A549 (cell line): Measurements from ENCODE around the gene NHSL2. TPM values are rescaled to one million over a fixed set of nuclear protein-coding genes. Genes with fewer than 3 reads are reported as not detected.

ENCODE experiments used
- ATAC-seq, 2 experiments: fragments of 200-7000 bp in 1 of 2; fragments of >200 bp in 1 of 2; cut with Nextera tagmentation in 1 of 2; cut with Tn5 transposase in 1 of 2; 3 replicates each; pipeline versions ENCODE4 v1.8.0 to v1.9.1; 2018 to 2020; ENCODE audit warnings: mild to moderate bottlenecking in 1 of 2, moderate library complexity in 1 of 2
- CTCF ChIA-PET: fragments of 300-600 bp; sonication (Branson Sonifier 250); formaldehyde crosslinking; extraction: SDS; loops from one replicate; lab custom pipeline; 2021; ENCODE audit warnings: antibody characterized with exemption, inconsistent platforms; lab: Yijun Ruan, JAX
- POLR2A ChIA-PET: fragments of 350-600 bp; formaldehyde crosslinking; extraction: SDS; loops from one replicate; lab custom pipeline; 2021; ENCODE audit warnings: antibody characterized with exemption, inconsistent platforms; lab: Yijun Ruan, JAX
- DNase-seq, 2 experiments: peaks; one replicate each; pipeline versions ENCODE4 v3.0.0 to v3.0.0-alpha.2; 2011 to 2016; ENCODE audit warnings: low read depth in 1 of 2, low spot score in 1 of 2
- FAIRE-seq: peaks from 2 replicates; lab custom pipeline; 2011; peaks lifted over from hg19 to GRCh38; lab: Jason Lieb, UNC
- H3K27ac ChIP-seq, 2 experiments: fragments of >200 bp; sonication (Bioruptor Twin); formaldehyde crosslinking; 3 replicates each; pipeline ENCODE4 v1.5.1; 2016 to 2017
- H3K4me1 ChIP-seq: fragments of >200 bp; sonication (Bioruptor Twin); formaldehyde crosslinking; 3 replicates; pipeline ENCODE4 v1.6.1; 2016
- H3K4me2 ChIP-seq: fragments of >200 bp; sonication (Bioruptor Twin); formaldehyde crosslinking; 3 replicates; pipeline ENCODE4 v1.6.1; 2016
- H3K4me3 ChIP-seq: fragments of >200 bp; sonication (Bioruptor Twin); formaldehyde crosslinking; 3 replicates; pipeline ENCODE4 v1.5.1; 2016
- H3K9me3 ChIP-seq: fragments of >200 bp; sonication (Bioruptor Twin); formaldehyde crosslinking; 3 replicates; pipeline ENCODE4 v1.6.1; 2016
- CBX2 ChIP-seq: fragments of 200-600 bp; sonication (generic); IDR thresholded peaks from 2 replicates; pipeline ENCODE4 v1.6.1; 2016; ENCODE audit warnings: low read depth, mild to moderate bottlenecking, borderline replicate concordance
- CHD2 ChIP-seq: fragments of 150-350 bp; IDR thresholded peaks from 2 replicates; pipeline ENCODE4 v1.6.1; 2014; ENCODE audit warnings: low read length; ENCODE audit not compliant: partially characterized antibody
- CHD4 ChIP-seq: fragments of 200-600 bp; sonication (generic); IDR thresholded peaks from 2 replicates; pipeline ENCODE4 v1.6.1; 2016; ENCODE audit warnings: antibody characterized with exemption, mild to moderate bottlenecking, borderline replicate concordance
- EHF ChIP-seq: fragments of 250-450 bp; sonication (Bioruptor Pico); IDR thresholded peaks from 2 replicates; pipeline ENCODE4 v1.5.0; 2020; ENCODE audit warnings: mild to moderate bottlenecking
- FOSL2 ChIP-seq, 2 experiments: fragments of 450-650 bp in 1 of 2; fragments of >200 bp in 1 of 2; sonication (Bioruptor Twin) in 1 of 2; formaldehyde crosslinking; IDR thresholded peaks; 2 replicates each; pipeline versions ENCODE4 v1.5.0 to v1.6.1; 2016 to 2020; ENCODE audit warnings: mild to moderate bottlenecking in 1 of 2, moderate library complexity in 1 of 2
- HDAC2 ChIP-seq: fragments of 200-600 bp; sonication (generic); IDR thresholded peaks from 2 replicates; pipeline ENCODE4 v1.6.1; 2016
- HOXA7 ChIP-seq: fragments of 250-450 bp; sonication (Bioruptor Pico); IDR thresholded peaks from 2 replicates; pipeline ENCODE4 v1.5.0; 2020; ENCODE audit warnings: mild to moderate bottlenecking, moderate library complexity
- JUN ChIP-seq, 2 experiments: fragments of >200 bp; sonication (Bioruptor Twin); formaldehyde crosslinking; IDR thresholded peaks; 2 replicates in 1 of 2; 3 replicates in 1 of 2; pipeline ENCODE4 v1.6.1; 2016 to 2017
- MYC ChIP-seq: IDR thresholded peaks from 2 replicates; pipeline ENCODE4 v1.6.1; 2012; ENCODE audit warnings: mild to moderate bottlenecking, inconsistent platforms, low read length, improper control_type of control experiment, borderline replicate concordance
- NR3C1 ChIP-seq: fragments of >200 bp; sonication (Bioruptor Twin); formaldehyde crosslinking; IDR thresholded peaks from 3 replicates; pipeline ENCODE4 v1.6.1; 2017
- PHF8 ChIP-seq: fragments of 200-600 bp; sonication (generic); IDR thresholded peaks from 2 replicates; pipeline ENCODE4 v1.6.1; 2016; ENCODE audit warnings: low read depth, mild to moderate bottlenecking, antibody characterized with exemption, moderate library complexity, borderline replicate concordance
- RAD21 ChIP-seq, 2 experiments: fragments of >200 bp in 1 of 2; sonication (Bioruptor Twin) in 1 of 2; formaldehyde crosslinking in 1 of 2; IDR thresholded peaks in 1 of 2; conservative IDR thresholded peaks in 1 of 2; 2 replicates in 1 of 2; 3 replicates in 1 of 2; pipeline ENCODE4 v1.6.1; 2012 to 2018; ENCODE audit warnings: inconsistent platforms in 1 of 2
- RFX5 ChIP-seq: fragments of 450-650 bp; IDR thresholded peaks from 2 replicates; pipeline ENCODE4 v1.7.1; 2014; ENCODE audit warnings: antibody characterized with exemption, mild to moderate bottlenecking, moderate library complexity
- SREBF2 ChIP-seq: fragments of 450-650 bp; IDR thresholded peaks from 2 replicates; pipeline ENCODE4 v1.6.1; 2014; ENCODE audit warnings: mild to moderate bottlenecking, moderate library complexity
- TP53 ChIP-seq: fragments of 250-450 bp; sonication (Bioruptor Pico); IDR thresholded peaks from 2 replicates; pipeline ENCODE4 v1.5.0; 2021; ENCODE audit warnings: mild to moderate bottlenecking, moderate library complexity
- USF2 ChIP-seq: fragments of 450-650 bp; IDR thresholded peaks from 2 replicates; pipeline ENCODE4 v1.6.1; 2014; ENCODE audit warnings: antibody characterized with exemption
- ZFP36 ChIP-seq: fragments of 450-650 bp; IDR thresholded peaks from 2 replicates; pipeline ENCODE4 v1.6.1; 2014; ENCODE audit warnings: borderline replicate concordance; ENCODE audit not compliant: partially characterized antibody
- ZNF302 ChIP-seq: fragments of 250-450 bp; sonication (Bioruptor Pico); IDR thresholded peaks from 2 replicates; pipeline ENCODE4 v1.9.0; 2021; ENCODE audit warnings: inconsistent platforms, mild to moderate bottlenecking, moderate library complexity
- ZSCAN20 ChIP-seq: fragments of 250-450 bp; sonication (Bioruptor Pico); IDR thresholded peaks from 2 replicates; pipeline ENCODE4 v1.8.0; 2022; ENCODE audit warnings: mild to moderate bottlenecking, moderate library complexity
- WGBS: methylation state at CpG from one replicate; pipeline ENCODE4 v1.1.6; 2017; ENCODE audit errors: missing lambda C conversion rate; 5-methylcytosine and 5-hydroxymethylcytosine counted together
- polyA plus RNA-seq, 4 experiments: library from polyadenylated mRNA; depleted of rRNA in 3 of 4; stranded (reverse); fragments of >200 nt; fragmentation: RNase III in 1 of 4; extraction: RNeasy Plus Mini Kit Qiagen cat#74134 plus additional on column Dnase treatment in 1 of 4; gene quantifications; 2 replicates in 3 of 4; 3 replicates in 1 of 4; pipeline ENCODE4 v1.2.3, GENCODE V29; 2011 to 2017
- TF ChIP-seq, protein P1 (sequence below): IDR thresholded peaks from 2 replicates; pipeline ENCODE4 v1.6.1; 2012; ENCODE audit warnings: low read depth, borderline replicate concordance
- TF ChIP-seq, protein P2 (sequence below): IDR thresholded peaks from 2 replicates; pipeline ENCODE4 v1.6.1; 2012

NHSL2 gene
- polyA plus RNA-seq, 2 of the 4 experiments (the other 2 are of a cell fraction), result 0.26 to 0.48 TPM

DNA sequence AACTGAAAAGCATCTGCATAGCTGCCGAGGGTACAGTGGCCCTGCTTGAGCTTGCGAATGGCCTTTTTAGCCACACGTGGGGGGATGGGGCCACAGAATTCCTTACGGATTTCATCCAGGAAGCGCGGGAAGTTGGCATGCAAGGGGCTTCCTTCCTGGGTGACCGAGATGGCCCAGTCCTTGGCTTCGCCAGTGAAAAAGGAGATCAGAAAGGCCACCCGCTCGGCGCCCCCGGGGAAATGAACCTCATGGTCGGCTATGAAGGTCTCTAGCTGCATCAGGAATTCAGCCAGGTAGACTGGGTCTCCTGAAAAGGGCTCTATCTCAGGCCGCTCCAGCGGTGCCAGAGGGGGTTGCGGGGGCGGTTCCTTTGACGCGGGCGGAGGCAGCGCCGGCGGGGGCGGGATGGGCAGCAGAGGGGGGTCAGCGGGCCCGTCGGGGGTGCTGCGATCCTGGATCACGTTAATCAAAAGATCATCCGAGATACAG lies 220.2 kb downstream of the NHSL2 start:
- FAIRE-seq (no peak), DNase-seq (no peak), ATAC-seq (no peak)
- Histone ChIP-seq H3K27ac (peak overlapping the region in 1 of 2 experiments; percentile 91; a peak in 2 of 6 replicates), H3K4me3 (peak overlapping the region; percentile 66), H3K9me3 (no peaks in the 10 kb centered on the region), H3K4me2 (peak overlapping the region; percentile 87)
- WGBS, result 93% methylated on average over 16 of the region's 30 CpGs
- POLR2A ChIA-PET, result interaction anchor here (1.3 to 2.8 kb wide), 4 partner anchors 9 to 132 kb away, joined by 4 to 22 read pairs (median 6); partner anchors contain the start of gene PIN4
- TF ChIP-seq TP53 (CRISPR knock-in tag) (no peak), USF2 (no peak), FOSL2 (IDR thresholded peaks at IDR 0.05) (no peak), FOSL2 (CRISPR knock-in tag; IDR thresholded peaks at IDR 0.05) (no peak), HDAC2 (no peak), ZSCAN20 (CRISPR knock-in tag) (no peak), CBX2 (no peak), ZFP36 (no peak), CHD2 (no peak), RAD21 (conservative IDR thresholded peaks at IDR 0.05 in 1 of 2, IDR thresholded peaks at IDR 0.05 in 1 of 2) (no peak), RFX5 (no peak)
- TF ChIP-seq, all 56 proteins: peak for 0
- CTCF ChIA-PET, result interaction anchor here (1.2 to 3.7 kb wide), 2 partner anchors 112 to 220 kb away, joined by 4 to 26 read pairs; partner anchors contain the start of gene NHSL2
- peaks cover 11% of the 10 kb centered on the region for H3K4me1 ChIP-seq

DNA sequence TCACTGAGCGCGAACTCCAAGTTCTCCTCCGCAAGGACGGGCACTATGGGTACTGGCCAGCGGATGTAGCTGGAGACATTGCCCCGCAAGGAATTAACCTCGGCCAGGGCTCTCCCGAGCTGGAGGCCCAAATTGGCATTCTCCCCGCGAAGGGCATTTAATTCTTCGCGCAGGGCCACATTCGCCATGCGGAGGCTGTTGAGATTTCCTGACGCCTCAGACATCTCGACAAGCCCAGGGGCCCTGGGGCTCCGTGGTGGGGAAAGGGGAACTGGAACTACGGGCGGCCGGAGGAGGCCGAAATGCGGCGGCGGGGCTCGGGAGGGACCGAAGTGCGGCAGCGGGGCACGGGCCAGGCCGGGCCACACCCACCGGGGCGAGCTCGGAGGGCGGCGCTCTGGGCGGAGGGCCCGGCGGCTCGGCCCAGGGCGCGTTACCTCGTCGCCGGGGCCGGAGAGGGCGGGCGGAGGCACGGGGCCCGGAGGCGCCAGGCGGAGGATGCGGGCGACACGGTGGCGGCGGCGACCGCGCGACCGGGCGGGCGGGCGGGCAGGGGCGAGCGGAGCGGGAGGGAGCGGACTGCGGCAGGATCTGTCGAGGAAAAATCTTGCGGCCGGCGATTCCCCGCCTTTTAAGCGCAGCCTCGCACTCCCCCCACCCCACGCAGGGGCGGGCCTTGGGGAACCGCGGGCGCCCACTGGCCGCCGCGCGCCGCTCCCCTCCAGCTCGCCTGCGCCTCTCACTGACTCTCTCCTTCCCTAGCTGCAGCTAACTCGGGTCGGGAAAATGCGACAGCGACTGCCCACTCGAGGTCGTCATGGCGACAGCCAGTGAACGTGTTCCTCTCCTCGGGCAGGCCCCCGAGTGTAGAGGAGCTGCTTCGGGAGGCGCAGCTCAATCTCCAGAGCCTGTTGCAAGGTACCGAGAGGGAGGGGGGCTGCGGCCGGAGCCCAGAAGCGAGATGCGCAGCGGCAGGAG lies 221.0 kb downstream of the NHSL2 start, which contains the start of gene RTL5:
Gene RTL5 (minus strand): TSS at position 599 of the 978 bp plus-strand sequence.
- ATAC-seq (peak; percentile 91 to 94), FAIRE-seq (peak; percentile 99)
- Histone ChIP-seq H3K9me3 (no peaks in the 10 kb centered on the region), H3K27ac (peak within 1 kb of the TSS; percentile 75 to 91), H3K4me1 (peaks cover 4% of the 10 kb centered on the region; the same call in 2 of the 3 replicates), H3K4me2 (peak within 1 kb of the TSS; percentile 87), H3K4me3 (peak within 1 kb of the TSS; percentile 66)
- POLR2A ChIA-PET, result interaction anchor here (0.6 to 2.8 kb wide), 10 partner anchors 10 to 409 kb away, joined by 3 to 22 read pairs (median 4); partner anchors contain the start of genes ERCC6L, NHSL2, PIN4 and RPS4X
- CTCF ChIA-PET, result interaction anchor here (0.9 to 3.7 kb wide), 4 partner anchors 10 to 220 kb away, joined by 3 to 26 read pairs (median 6); partner anchors contain the start of gene NHSL2
- TF ChIP-seq PHF8 (peak; percentile 23; the same call in 1 of the 2 replicates), EHF (CRISPR knock-in tag) (no peak), MYC (no peak), CHD4 (no peak), HOXA7 (CRISPR knock-in tag) (no peak), NR3C1 (no peak), SREBF2 (no peak), RAD21 (conservative IDR thresholded peaks at IDR 0.05 in 1 of 2, IDR thresholded peaks at IDR 0.05 in 1 of 2) (no peak), JUN (IDR thresholded peaks at IDR 0.05) (peak in 1 of 2 experiments; percentile 55; a peak in 1 of 5 replicates), ZNF302 (CRISPR knock-in tag) (no peak)
- TF ChIP-seq, protein P1, sequence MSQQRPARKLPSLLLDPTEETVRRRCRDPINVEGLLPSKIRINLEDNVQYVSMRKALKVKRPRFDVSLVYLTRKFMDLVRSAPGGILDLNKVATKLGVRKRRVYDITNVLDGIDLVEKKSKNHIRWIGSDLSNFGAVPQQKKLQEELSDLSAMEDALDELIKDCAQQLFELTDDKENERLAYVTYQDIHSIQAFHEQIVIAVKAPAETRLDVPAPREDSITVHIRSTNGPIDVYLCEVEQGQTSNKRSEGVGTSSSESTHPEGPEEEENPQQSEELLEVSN, result 0 out of 2 replicates have a peak, but pooled peaks have one; percentile 45
- TF ChIP-seq, protein P2, sequence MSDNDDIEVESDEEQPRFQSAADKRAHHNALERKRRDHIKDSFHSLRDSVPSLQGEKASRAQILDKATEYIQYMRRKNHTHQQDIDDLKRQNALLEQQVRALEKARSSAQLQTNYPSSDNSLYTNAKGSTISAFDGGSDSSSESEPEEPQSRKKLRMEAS, result peak; percentile 54; the same call in 1 of the 2 replicates
- TF ChIP-seq, all 56 proteins: peak for 4
- 2% methylated on average over 26 of the region's 106 CpGs for WGBS
- DNase-seq, result peak; percentile 71 to 86
